ENCODE data around the gene CCL4. TPM values are rescaled to one million over a fixed set of nuclear protein-coding genes. Genes with fewer than 3 reads are reported as not detected.
A peak's percentile ranks its signal among the peaks of the same experiment; 100 is the strongest.

CCL4 gene
- total RNA-seq, 1 donor: 1.6 TPM

- no peak for DNase-seq (ENCODE audit: low read depth in 2 of 3, low spot score in 2 of 3)
Measured at GRCh38 chr17:36142235-36142634, 38.6 kb downstream of the CCL4 start.

GRCh38 chr17:36142806-36143205 lies 39.2 kb downstream of the CCL4 start:
- DNase-seq (ENCODE audit: low read depth in 2 of 3, low spot score in 2 of 3): no peak

- no peak for DNase-seq (ENCODE audit: low read depth in 2 of 3, low spot score in 2 of 3)
Measured at GRCh38 chr17:36144014-36144413, 40.4 kb downstream of the CCL4 start.

- no peak for DNase-seq (ENCODE audit: low read depth in 2 of 3, low spot score in 2 of 3)
Measured at GRCh38 chr17:36144981-36145729, 41.5 kb downstream of the CCL4 start.

GRCh38 chr17:36147601-36148000 lies 44.0 kb downstream of the CCL4 start:
- no peak for DNase-seq (ENCODE audit: low read depth in 2 of 3, low spot score in 2 of 3)

GRCh38 chr17:36148559-36149295 lies 45.1 kb downstream of the CCL4 start:
- peak; percentile 29 to 82 (median 69) for DNase-seq (ENCODE audit: low read depth in 2 of 3, low spot score in 2 of 3)

- DNase-seq (ENCODE audit: low read depth in 2 of 3, low spot score in 2 of 3): peak in 2 of 3 donors; percentile 68 to 81
Measured at GRCh38 chr17:36149296-36149820, 45.7 kb downstream of the CCL4 start.

- no peak for DNase-seq (ENCODE audit: low read depth in 2 of 3, low spot score in 2 of 3)
Measured at GRCh38 chr17:36151891-36152638, 48.4 kb downstream of the CCL4 start.

- no peak for DNase-seq (ENCODE audit: low read depth in 2 of 3, low spot score in 2 of 3)
Measured at GRCh38 chr17:36152639-36153120, 49.1 kb downstream of the CCL4 start.

GRCh38 chr17:36153895-36154610 lies 50.4 kb downstream of the CCL4 start:
- DNase-seq (ENCODE audit: low read depth in 2 of 3, low spot score in 2 of 3): no peak

Small RNA genes lying within 50 kb of the gene (small RNA-seq; reads per million reads assigned to genes)
- gene RN7SL301P: not detected

Other genes starting within 250 kb of the CCL4 start
- not detected for gene HEATR9, start 234.9 kb upstream of the CCL4 start, total RNA-seq
- 1.3 TPM for gene CCL5, start 223.5 kb upstream of the CCL4 start, total RNA-seq
- 0.54 TPM for gene RDM1, start 173.1 kb upstream of the CCL4 start, total RNA-seq
- not detected for gene LYZL6, start 160.1 kb upstream of the CCL4 start, total RNA-seq
- gene CCL16, start 122.3 kb upstream of the CCL4 start, total RNA-seq: not detected
- not detected for gene CCL14, start 117.1 kb upstream of the CCL4 start, total RNA-seq
- gene CCL15, start 102.3 kb upstream of the CCL4 start, total RNA-seq: not detected
- gene CCL23, start 85.9 kb upstream of the CCL4 start, total RNA-seq: 0.81 TPM
- gene CCL18, start 39.6 kb upstream of the CCL4 start, total RNA-seq: not detected
- 1.6 TPM for gene CCL3, start 13.7 kb upstream of the CCL4 start, total RNA-seq
- gene TBC1D3B, start 72.8 kb downstream of the CCL4 start, total RNA-seq: 1.1 TPM
- gene CCL3L1, start 92.9 kb downstream of the CCL4 start, total RNA-seq: 0.54 TPM
- not detected for gene CCL4L2, start 107.2 kb downstream of the CCL4 start, total RNA-seq
- gene TBC1D3I, start 160.7 kb downstream of the CCL4 start, total RNA-seq: 0.54 TPM
- not detected for gene TBC1D3G, start 220.1 kb downstream of the CCL4 start, total RNA-seq

All from hematopoietic multipotent progenitor cell (in vitro differentiated cells).